ENCODE results near the gene TCP1. TPM values are rescaled to one million over a fixed set of nuclear protein-coding genes. Genes with fewer than 3 reads are reported as not detected.

TCP1 gene

GRCh38 chr6:159730332-159730676 lies 59.1 kb downstream of the TCP1 start:
- no peak overlapping the region for H4K91ac ChIP-seq (ENCODE audit: low read length)
- H3K79me1 ChIP-seq (replicated peaks; ENCODE audit: low read length, poor library complexity, severe bottlenecking): no peaks in the 10 kb centered on the region
- H2BK15ac ChIP-seq (ENCODE audit: low read depth, poor library complexity, severe bottlenecking): no peak overlapping the region
- no peaks in the 10 kb centered on the region for H3K9me3 ChIP-seq (ENCODE audit: control insufficient read depth, low read length)
- peaks cover 6 to 23% of the 10 kb centered on the region in 2 experiments for H3K36me3 ChIP-seq (ENCODE audit: control insufficient read depth in 1 of 2, insufficient read depth in 2 of 2, low read depth in 1 of 2, low read length in 2 of 2)
- no peak overlapping the region for H4K8ac ChIP-seq (ENCODE audit: low read length)
- no peak overlapping the region for H3K18ac ChIP-seq (ENCODE audit: low read depth in 1 of 2, low read length in 2 of 2)
- no peak overlapping the region for H3K4ac ChIP-seq (ENCODE audit: low read depth in 1 of 2, low read length in 2 of 2)
- H2AFZ ChIP-seq (ENCODE audit: low read depth, low read length): no peak overlapping the region
- H3K14ac ChIP-seq (ENCODE audit: low read length in 2 of 2): no peak overlapping the region
- H2BK5ac ChIP-seq (ENCODE audit: low read depth, low read length, poor library complexity, severe bottlenecking): no peak overlapping the region
- no peaks in the 10 kb centered on the region for H3K27me3 ChIP-seq (ENCODE audit: control insufficient read depth in 1 of 2, insufficient read depth in 1 of 2, low read length in 2 of 2)
- no peak overlapping the region for H3K4me2 ChIP-seq (ENCODE audit: low read length, poor library complexity, severe bottlenecking)
- no peak for DNase-seq
- H3K4me1 ChIP-seq (ENCODE audit: control insufficient read depth, insufficient read depth, low read depth, low read length): peaks cover 2% of the 10 kb centered on the region
- H3K23ac ChIP-seq (ENCODE audit: low read length in 2 of 2): no peak overlapping the region
- WGBS: 98% methylated on average over 6 of the region's 6 CpGs
- H3K9ac ChIP-seq (ENCODE audit: low read length): peak overlapping the region; percentile 97
- no peak overlapping the region for H2AK5ac ChIP-seq (ENCODE audit: low read length, severe bottlenecking)
- no peak overlapping the region for H2BK120ac ChIP-seq (ENCODE audit: low read depth, low read length)
- H3K27ac ChIP-seq (ENCODE audit: low read length, poor library complexity, severe bottlenecking): no peak overlapping the region
- no peak overlapping the region for H2BK12ac ChIP-seq (ENCODE audit: low read length in 2 of 2)
- peak overlapping the region in 1 of 2 experiments; percentile 85 for H3K4me3 ChIP-seq (ENCODE audit: insufficient read depth in 1 of 2, low read depth in 1 of 2, low read length in 2 of 2)

- Histone ChIP-seq H3K36me3 (ENCODE audit: control insufficient read depth in 1 of 2, insufficient read depth in 2 of 2, low read depth in 1 of 2, low read length in 2 of 2) (peaks cover 6 to 22% of the 10 kb centered on the region in 2 experiments), H3K23ac (ENCODE audit: low read length in 2 of 2) (no peak overlapping the region), H2BK12ac (ENCODE audit: low read length in 2 of 2) (no peak overlapping the region), H3K14ac (ENCODE audit: low read length in 2 of 2) (no peak overlapping the region), H2BK120ac (ENCODE audit: low read depth, low read length) (no peak overlapping the region), H3K9me3 (ENCODE audit: control insufficient read depth, low read length) (no peaks in the 10 kb centered on the region), H2BK5ac (ENCODE audit: low read depth, low read length, poor library complexity, severe bottlenecking) (no peak overlapping the region), H3K4me1 (ENCODE audit: control insufficient read depth, insufficient read depth, low read depth, low read length) (no peaks in the 10 kb centered on the region), H3K4ac (ENCODE audit: low read depth in 1 of 2, low read length in 2 of 2) (no peak overlapping the region), H3K9ac (ENCODE audit: low read length) (peak overlapping the region; percentile 97), H2BK15ac (ENCODE audit: low read depth, poor library complexity, severe bottlenecking) (no peak overlapping the region), H3K79me1 (replicated peaks; ENCODE audit: low read length, poor library complexity, severe bottlenecking) (no peaks in the 10 kb centered on the region), H3K18ac (ENCODE audit: low read depth in 1 of 2, low read length in 2 of 2) (no peak overlapping the region), H3K4me2 (ENCODE audit: low read length, poor library complexity, severe bottlenecking) (peak overlapping the region; percentile 39), H4K91ac (ENCODE audit: low read length) (no peak overlapping the region), H4K8ac (ENCODE audit: low read length) (no peak overlapping the region), H3K27me3 (ENCODE audit: control insufficient read depth in 1 of 2, insufficient read depth in 1 of 2, low read length in 2 of 2) (no peaks in the 10 kb centered on the region), H3K27ac (ENCODE audit: low read length, poor library complexity, severe bottlenecking) (no peak overlapping the region), H2AK5ac (ENCODE audit: low read length, severe bottlenecking) (no peak overlapping the region), H3K4me3 (ENCODE audit: insufficient read depth in 1 of 2, low read depth in 1 of 2, low read length in 2 of 2) (peak overlapping the region in 1 of 2 experiments; percentile 85), H2AFZ (ENCODE audit: low read depth, low read length) (no peak overlapping the region)
- DNase-seq: peak; percentile 28
- WGBS: 93% methylated on average over 4 of the region's 4 CpGs
These were observed 59.6 kb downstream of the TCP1 start for GRCh38 chr6:159729598-159730331.

GRCh38 chr6:159728531-159728964 lies 60.9 kb downstream of the TCP1 start:
- Histone ChIP-seq H3K14ac (ENCODE audit: low read length in 2 of 2) (no peak overlapping the region), H3K23ac (ENCODE audit: low read length in 2 of 2) (no peak overlapping the region), H3K4me2 (ENCODE audit: low read length, poor library complexity, severe bottlenecking) (peak overlapping the region; percentile 68), H3K9me3 (ENCODE audit: control insufficient read depth, low read length) (no peaks in the 10 kb centered on the region), H2BK120ac (ENCODE audit: low read depth, low read length) (no peak overlapping the region), H2BK12ac (ENCODE audit: low read length in 2 of 2) (no peak overlapping the region), H3K4ac (ENCODE audit: low read depth in 1 of 2, low read length in 2 of 2) (no peak overlapping the region), H2AFZ (ENCODE audit: low read depth, low read length) (no peak overlapping the region), H2AK5ac (ENCODE audit: low read length, severe bottlenecking) (no peak overlapping the region), H3K4me3 (ENCODE audit: insufficient read depth in 1 of 2, low read depth in 1 of 2, low read length in 2 of 2) (peak overlapping the region in 1 of 2 experiments; percentile 85), H2BK15ac (ENCODE audit: low read depth, poor library complexity, severe bottlenecking) (no peak overlapping the region), H3K18ac (ENCODE audit: low read depth in 1 of 2, low read length in 2 of 2) (no peak overlapping the region), H2BK5ac (ENCODE audit: low read depth, low read length, poor library complexity, severe bottlenecking) (no peak overlapping the region), H4K8ac (ENCODE audit: low read length) (no peak overlapping the region), H3K27me3 (ENCODE audit: control insufficient read depth in 1 of 2, insufficient read depth in 1 of 2, low read length in 2 of 2) (no peaks in the 10 kb centered on the region), H4K91ac (ENCODE audit: low read length) (no peak overlapping the region), H3K79me1 (replicated peaks; ENCODE audit: low read length, poor library complexity, severe bottlenecking) (peaks cover 2% of the 10 kb centered on the region), H3K27ac (ENCODE audit: low read length, poor library complexity, severe bottlenecking) (no peak overlapping the region), H3K9ac (ENCODE audit: low read length) (peak overlapping the region; percentile 97), H3K4me1 (ENCODE audit: control insufficient read depth, insufficient read depth, low read depth, low read length) (no peaks in the 10 kb centered on the region), H3K36me3 (ENCODE audit: control insufficient read depth in 1 of 2, insufficient read depth in 2 of 2, low read depth in 1 of 2, low read length in 2 of 2) (peaks cover 5 to 16% of the 10 kb centered on the region in 2 experiments)
- 2% methylated on average over 6 of the region's 9 CpGs for WGBS
- peak; percentile 27 for DNase-seq

Small RNA genes lying within 50 kb of the gene (small RNA-seq; reads per million reads assigned to genes)
- gene SNORA20 (ENCODE audit: low read depth) (11.2 reads per million, percentile 81 among the genes with 10 or more reads in this experiment), gene SNORA29 (ENCODE audit: low read depth) (not detected)

Measured in mesenchymal stem cell (in vitro differentiated cells and primary cell).